Ishikawa (cell line): Measurements from ENCODE around the gene PNMA6E.

Experiments
- CEBPB ChIP-seq: IDR thresholded peaks from 2 replicates; pipeline ENCODE4 v1.6.1; 2012
- CREB1 ChIP-seq: IDR thresholded peaks from 2 replicates; pipeline ENCODE4 v1.6.1; 2012; ENCODE audit warnings: low read depth
- EGR1 ChIP-seq: IDR thresholded peaks from 2 replicates; pipeline ENCODE4 v1.6.1; 2012
- EP300 ChIP-seq: IDR thresholded peaks from 2 replicates; pipeline ENCODE4 v1.6.1; 2012; ENCODE audit warnings: borderline replicate concordance
- FOXM1 ChIP-seq: IDR thresholded peaks from 2 replicates; pipeline ENCODE4 v1.6.1; 2012; ENCODE audit warnings: low read depth, borderline replicate concordance
- NFIC ChIP-seq: IDR thresholded peaks from 2 replicates; pipeline ENCODE4 v1.6.1; 2012
- RAD21 ChIP-seq: IDR thresholded peaks from 2 replicates; pipeline ENCODE4 v1.6.1; 2012; ENCODE audit warnings: low read depth
- TAF1 ChIP-seq: IDR thresholded peaks from 2 replicates; pipeline ENCODE4 v1.6.1; 2012; ENCODE audit warnings: low read depth, mild to moderate bottlenecking
- TCF12 ChIP-seq: IDR thresholded peaks from 2 replicates; pipeline ENCODE4 v1.6.1; 2012; ENCODE audit warnings: low read depth
- TEAD4 ChIP-seq: IDR thresholded peaks from 2 replicates; pipeline ENCODE4 v1.6.1; 2012
- YY1 ChIP-seq: IDR thresholded peaks from 2 replicates; pipeline ENCODE4 v1.6.1; 2012; ENCODE audit warnings: low read depth
- ZBTB7A ChIP-seq: IDR thresholded peaks from 2 replicates; pipeline ENCODE4 v1.6.1; 2012; ENCODE audit warnings: low read depth
- TF ChIP-seq, protein P1 (sequence below): IDR thresholded peaks from 2 replicates; pipeline ENCODE4 v1.6.1; 2012; ENCODE audit warnings: low read depth, mild to moderate bottlenecking
- TF ChIP-seq, protein P2 (sequence below): IDR thresholded peaks from 2 replicates; pipeline ENCODE4 v1.6.1; 2012
- TF ChIP-seq, protein P3 (sequence below): IDR thresholded peaks from 2 replicates; pipeline ENCODE4 v1.6.1; 2012

The PNMA6E gene

DNA sequence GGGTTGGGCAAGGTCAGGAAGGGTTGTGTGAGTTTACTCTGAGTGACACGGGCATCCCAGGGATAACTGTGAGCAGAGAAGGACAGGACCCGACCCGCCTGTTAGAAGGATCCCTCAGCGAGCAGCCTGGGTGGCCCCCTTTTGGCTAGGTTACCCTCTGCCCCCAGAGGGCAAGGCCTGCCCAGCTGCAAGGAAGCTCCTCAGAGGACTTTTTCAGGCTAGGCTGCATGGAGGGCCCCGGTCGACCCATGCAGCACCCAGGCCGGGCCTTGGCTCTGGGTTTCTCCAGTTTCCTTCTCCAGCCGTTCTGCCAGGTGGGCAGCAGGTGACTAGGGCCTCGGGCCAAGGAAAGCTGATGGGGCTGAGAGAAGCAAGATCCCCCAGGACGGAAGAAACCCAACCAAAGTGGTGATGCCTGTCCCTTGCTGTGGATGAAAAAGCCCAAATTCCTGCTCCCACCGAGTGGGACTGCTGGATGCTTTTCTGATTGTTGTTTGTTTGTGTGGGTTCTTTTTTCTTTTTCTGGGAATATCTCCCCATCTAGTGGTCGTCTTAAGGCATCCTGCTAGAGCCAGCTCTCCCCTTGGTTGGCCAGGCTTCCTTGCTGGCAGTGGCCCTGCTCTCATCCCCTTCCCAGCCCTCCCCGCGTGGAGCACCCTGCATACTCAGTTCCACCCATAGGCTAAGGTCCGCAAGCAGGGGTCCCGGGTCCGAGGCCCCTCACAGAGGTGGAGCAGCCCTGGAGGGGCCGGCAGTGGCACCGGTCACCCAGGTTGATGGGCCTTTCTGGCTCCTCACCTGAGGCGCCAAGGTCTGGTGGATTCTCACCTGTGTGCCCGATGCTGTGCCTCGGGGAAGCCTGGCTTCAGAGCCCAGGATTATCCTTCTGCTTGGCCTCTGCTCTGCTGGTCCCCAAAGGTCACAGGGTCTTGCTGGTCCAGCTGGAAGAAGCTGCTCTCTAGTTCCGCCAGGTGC, 11.9 kb upstream of the PNMA6E start:
- TF ChIP-seq TEAD4 (no peak), CEBPB (no peak), FOXM1 (no peak)

DNA sequence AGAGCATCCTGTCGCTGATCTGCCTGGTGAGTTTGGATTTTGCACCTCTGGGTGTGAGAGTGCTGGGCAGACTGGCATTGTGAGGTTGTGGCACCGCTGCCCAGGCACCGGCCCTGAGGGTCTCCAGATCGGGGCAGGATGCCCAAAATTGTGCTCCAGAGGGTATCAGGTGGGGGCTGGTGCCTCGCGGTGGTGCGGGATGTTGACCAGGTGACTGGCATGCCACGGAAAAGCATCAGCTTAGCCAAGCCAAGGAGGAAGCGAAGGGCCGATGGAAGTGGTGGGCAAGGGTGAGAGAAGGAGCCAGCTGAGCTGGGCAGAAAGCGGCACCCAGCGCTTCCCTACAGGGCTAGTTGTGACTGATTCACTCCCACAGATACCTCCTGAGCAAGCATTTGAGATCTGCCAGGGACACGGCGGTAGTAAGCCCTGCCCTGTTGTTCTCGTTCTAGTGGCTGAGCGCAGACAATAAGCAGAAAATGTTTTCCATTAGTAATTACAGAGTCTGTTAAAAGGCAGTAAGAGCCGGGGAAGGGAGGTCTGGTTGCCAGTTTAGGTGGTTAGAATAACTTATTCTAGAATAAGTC, 10.9 kb upstream of the PNMA6E start:
- TF ChIP-seq TCF12, result peak; percentile 35; the same call in 1 of the 2 replicates
- TF ChIP-seq NFIC, result peak; percentile 42; the same call in 1 of the 2 replicates
- TF ChIP-seq EGR1, result no peak
- peak; percentile 35; the same call in 1 of the 2 replicates for TF ChIP-seq TEAD4
- TF ChIP-seq, protein P1, sequence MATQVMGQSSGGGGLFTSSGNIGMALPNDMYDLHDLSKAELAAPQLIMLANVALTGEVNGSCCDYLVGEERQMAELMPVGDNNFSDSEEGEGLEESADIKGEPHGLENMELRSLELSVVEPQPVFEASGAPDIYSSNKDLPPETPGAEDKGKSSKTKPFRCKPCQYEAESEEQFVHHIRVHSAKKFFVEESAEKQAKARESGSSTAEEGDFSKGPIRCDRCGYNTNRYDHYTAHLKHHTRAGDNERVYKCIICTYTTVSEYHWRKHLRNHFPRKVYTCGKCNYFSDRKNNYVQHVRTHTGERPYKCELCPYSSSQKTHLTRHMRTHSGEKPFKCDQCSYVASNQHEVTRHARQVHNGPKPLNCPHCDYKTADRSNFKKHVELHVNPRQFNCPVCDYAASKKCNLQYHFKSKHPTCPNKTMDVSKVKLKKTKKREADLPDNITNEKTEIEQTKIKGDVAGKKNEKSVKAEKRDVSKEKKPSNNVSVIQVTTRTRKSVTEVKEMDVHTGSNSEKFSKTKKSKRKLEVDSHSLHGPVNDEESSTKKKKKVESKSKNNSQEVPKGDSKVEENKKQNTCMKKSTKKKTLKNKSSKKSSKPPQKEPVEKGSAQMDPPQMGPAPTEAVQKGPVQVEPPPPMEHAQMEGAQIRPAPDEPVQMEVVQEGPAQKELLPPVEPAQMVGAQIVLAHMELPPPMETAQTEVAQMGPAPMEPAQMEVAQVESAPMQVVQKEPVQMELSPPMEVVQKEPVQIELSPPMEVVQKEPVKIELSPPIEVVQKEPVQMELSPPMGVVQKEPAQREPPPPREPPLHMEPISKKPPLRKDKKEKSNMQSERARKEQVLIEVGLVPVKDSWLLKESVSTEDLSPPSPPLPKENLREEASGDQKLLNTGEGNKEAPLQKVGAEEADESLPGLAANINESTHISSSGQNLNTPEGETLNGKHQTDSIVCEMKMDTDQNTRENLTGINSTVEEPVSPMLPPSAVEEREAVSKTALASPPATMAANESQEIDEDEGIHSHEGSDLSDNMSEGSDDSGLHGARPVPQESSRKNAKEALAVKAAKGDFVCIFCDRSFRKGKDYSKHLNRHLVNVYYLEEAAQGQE, result no peak
- TF ChIP-seq EP300, result peak; percentile 54; the same call in 1 of the 2 replicates
- no peak for TF ChIP-seq YY1

DNA sequence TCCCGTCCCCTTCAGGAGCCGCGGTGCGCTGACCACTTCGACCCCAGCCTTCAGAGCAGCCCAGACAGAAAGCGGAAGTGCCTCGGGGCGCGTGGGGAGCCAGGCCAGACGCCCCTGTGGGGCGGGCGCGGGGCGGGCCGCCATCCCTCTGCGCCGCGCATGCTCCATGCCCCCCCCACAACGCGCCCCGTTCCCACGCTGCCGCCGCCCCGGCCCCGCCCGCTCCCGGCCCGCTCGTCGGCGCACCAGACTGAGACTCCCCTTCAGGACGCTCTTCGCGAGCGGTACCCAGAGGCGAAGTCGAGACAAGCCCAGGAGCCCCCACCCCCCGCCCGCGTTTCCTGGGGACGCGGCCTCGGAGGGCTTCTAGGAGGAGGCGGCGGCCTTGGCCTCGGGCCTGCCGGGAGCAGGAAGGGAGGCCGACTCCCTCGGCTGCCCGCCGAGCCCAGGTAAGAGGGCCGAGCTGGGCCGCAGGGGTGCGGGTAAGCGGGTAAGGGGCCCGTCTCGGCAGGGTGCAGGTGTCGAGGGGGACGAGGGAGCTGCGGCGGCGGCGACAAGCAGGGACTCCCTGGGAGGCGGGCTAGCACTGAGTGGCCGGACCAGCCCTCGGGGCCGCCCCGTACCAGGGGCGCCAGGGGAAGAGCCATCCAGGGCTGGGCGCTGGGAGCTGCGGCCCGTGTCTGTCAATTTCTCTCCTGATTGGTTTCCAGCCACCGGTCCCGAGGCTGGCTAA, 10.3 kb upstream of the PNMA6E start, which contains the start of gene ZFP92:
Gene ZFP92 (plus strand): TSS at position 218 of the 733 bp plus-strand sequence. CDS start 6,851 bp downstream, outside the sequence.
- TF ChIP-seq EGR1 (no peak), FOXM1 (no peak), ZBTB7A (no peak)

DNA sequence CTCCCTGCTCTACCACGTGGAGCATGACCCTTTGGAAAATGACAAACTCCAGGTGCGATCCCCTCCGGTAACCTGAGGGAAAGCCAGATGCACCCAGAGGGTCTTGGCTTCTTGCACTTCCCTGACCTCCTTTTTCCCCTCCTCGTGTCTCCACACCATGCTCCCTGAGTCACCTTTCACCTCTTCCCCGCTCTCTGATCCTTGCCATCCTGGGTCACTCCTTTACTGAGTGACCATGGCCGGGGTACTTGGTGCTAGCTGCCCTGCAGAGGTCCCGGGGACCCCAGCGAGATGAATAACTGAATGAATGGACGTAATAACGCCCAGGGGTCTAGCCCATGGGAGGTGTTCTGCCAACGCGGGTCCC, 9.7 kb upstream of the PNMA6E start:
- TF ChIP-seq NFIC, result no peak

DNA sequence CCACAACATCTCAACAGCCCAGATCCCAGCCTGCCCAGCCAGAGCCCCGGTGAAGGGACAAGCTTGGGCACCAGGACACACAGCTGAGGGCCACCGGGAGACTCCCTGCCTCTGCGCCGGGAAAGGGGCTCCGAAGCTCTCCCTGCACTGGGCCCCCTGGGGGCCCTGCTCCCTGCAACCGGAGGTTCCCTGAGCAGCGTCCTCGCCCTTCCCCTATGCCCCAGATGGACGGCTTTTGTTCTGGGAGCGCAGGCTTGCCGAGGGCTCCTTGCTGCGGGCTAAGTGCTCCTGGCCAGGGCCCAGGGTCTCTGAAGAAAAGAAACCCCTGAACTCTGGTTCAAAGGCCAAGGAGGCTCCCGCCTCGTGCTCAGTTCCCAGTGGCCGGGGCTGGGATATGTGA, 9.2 kb upstream of the PNMA6E start:
- TF ChIP-seq EP300 (no peak), ZBTB7A (no peak), NFIC (no peak), TCF12 (no peak), RAD21 (no peak), CREB1 (no peak), EGR1 (no peak), CEBPB (no peak), TAF1 (no peak), YY1 (no peak), TEAD4 (no peak), FOXM1 (no peak)
- TF ChIP-seq, protein P2, sequence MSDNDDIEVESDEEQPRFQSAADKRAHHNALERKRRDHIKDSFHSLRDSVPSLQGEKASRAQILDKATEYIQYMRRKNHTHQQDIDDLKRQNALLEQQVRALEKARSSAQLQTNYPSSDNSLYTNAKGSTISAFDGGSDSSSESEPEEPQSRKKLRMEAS, result no peak
- TF ChIP-seq, protein P3, sequence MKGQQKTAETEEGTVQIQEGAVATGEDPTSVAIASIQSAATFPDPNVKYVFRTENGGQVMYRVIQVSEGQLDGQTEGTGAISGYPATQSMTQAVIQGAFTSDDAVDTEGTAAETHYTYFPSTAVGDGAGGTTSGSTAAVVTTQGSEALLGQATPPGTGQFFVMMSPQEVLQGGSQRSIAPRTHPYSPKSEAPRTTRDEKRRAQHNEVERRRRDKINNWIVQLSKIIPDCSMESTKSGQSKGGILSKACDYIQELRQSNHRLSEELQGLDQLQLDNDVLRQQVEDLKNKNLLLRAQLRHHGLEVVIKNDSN, result no peak
- TF ChIP-seq, protein P1, result no peak

DNA sequence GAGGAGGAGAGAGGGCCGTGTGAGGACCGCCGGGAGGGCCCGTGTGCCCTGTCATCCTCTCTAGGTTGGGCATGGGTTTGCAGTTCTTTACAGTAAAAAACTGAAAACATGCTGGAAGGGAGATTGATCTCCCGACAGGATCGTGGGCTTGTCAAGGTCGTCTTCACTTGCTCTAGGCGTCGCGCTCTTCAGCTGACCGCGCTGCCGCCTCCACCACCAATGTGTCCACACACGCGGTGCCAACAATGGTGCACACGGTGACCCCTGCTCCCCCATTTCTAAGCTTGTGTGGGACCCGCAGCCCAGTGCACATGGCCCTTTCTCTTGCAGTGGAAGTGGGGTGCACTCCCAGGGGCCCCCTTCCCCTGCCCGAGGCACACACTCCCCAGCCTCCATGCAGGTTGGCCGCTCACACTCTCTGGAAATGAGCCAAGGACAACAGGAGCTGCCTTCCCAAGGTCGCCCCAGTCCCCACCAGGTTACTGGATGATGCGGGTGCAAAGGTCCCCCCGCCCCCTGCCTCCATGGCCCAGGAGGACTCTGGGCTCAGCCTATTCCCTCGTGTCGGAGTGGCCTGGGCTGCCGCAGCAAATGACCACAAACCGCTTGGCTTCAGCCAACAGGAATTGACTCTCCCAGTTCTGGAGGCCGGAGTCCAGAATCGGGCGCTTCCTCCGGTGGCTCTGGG, 8.4 kb upstream of the PNMA6E start:
- TF ChIP-seq YY1 (no peak), ZBTB7A (no peak), CEBPB (no peak), EGR1 (no peak), TCF12 (no peak), TEAD4 (no peak), RAD21 (no peak), FOXM1 (no peak), TAF1 (no peak), NFIC (no peak), CREB1 (no peak), EP300 (no peak)
- TF ChIP-seq, protein P3, result no peak
- TF ChIP-seq, protein P1, result no peak
- TF ChIP-seq, protein P2, result no peak
